NCI-H510A treated with DMSO at 0.1 percent for 48 hours (cell line): Measurements from ENCODE around the gene CPXM1.
"Not testable (repeated sequence)": the region's sequence is repeated elsewhere in the genome, so short reads cannot be mapped to it uniquely, and the experiment has no call there.

Source experiments
- DNase-seq: peaks from one replicate; lab custom pipeline; 2025; lab: John Stamatoyannopoulos, UW

Gene CPXM1

DNA sequence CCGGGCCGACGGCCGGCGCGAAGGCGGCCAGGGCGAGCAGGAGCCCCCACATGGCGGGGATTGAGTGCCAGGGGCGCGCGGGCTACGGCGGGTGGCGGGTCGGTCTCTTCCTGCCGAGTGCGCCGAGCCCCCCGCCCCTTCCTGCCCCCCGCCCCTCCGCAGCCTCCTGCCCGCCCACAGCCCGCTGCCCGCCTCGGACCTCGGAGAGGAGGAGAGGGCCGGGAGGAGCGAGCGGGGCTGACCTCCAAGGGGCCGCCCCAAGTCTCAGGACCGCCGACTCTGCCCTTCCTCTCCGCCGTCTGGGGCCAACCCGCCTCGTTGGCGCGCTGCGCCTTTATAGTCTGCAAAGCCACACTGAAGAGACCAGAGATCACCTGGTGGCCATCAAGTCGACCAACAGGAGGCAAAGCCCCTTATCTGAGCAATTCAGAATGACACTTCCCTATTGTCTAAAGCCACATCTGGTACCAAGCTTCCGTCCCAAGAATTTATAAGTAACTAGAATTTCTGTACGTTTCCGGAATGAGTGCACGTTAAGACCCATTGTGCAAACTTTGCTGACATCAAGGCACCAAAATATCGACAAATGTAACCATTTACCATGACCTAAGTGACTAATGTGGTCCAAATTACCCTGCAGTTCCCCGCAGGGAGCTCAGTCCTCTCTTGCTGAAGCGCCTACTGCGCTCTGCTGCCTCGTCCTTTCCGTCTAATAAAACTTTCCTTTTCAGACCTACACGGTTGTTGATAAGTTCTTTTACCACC is at the start of gene CPXM1:
Gene CPXM1 (minus strand): TSS at position 107 of the 765 bp plus-strand sequence. CDS start 55 bp downstream, at position 52.
- peak; percentile 58 for DNase-seq

- DNase-seq: no peak
These were observed 49.1 kb upstream of the CPXM1 start for GRCh38 chr20:2849529-2849928.

DNA sequence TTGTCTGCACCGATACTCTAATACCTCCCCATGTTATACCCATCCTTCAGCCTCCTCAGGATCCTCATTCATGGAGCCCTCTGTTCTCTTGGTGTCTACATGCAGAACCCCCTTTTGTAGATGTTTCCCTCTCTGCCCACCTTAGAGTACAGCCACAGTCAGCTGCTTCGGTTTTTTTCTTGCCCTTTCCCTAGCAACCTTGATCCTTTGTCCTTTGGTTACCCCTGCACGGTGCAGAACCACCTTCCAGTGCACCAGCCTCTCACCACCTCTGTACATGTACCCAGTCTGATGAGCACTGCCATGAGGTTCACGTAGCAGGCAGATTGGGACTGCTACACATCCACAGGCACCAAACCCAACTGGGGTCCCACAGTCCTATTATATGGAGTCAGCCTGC is 47.4 kb upstream of the CPXM1 start:
- no peak for DNase-seq

- no peak for DNase-seq
These were observed 46.3 kb upstream of the CPXM1 start for GRCh38 chr20:2846698-2847097.

GRCh38 chr20:2845607-2846006 is 45.2 kb upstream of the CPXM1 start:
- DNase-seq: no peak

GRCh38 chr20:2840967-2841531 is 40.6 kb upstream of the CPXM1 start:
- peak; percentile 26 for DNase-seq

- DNase-seq: peak; percentile 74
These were observed 39.9 kb upstream of the CPXM1 start, which contains the start of the genes PCED1A and VPS16 for GRCh38 chr20:2840138-2840966. TSS of gene PCED1A (minus strand) at chr20:2840655. CDS start at chr20:2839912, 743 bp downstream. TSS of gene VPS16 (plus strand) at chr20:2840745. CDS start at chr20:2840775, 30 bp downstream.

- DNase-seq: no peak
These were observed 39.3 kb upstream of the CPXM1 start for GRCh38 chr20:2839732-2840137.

DNA sequence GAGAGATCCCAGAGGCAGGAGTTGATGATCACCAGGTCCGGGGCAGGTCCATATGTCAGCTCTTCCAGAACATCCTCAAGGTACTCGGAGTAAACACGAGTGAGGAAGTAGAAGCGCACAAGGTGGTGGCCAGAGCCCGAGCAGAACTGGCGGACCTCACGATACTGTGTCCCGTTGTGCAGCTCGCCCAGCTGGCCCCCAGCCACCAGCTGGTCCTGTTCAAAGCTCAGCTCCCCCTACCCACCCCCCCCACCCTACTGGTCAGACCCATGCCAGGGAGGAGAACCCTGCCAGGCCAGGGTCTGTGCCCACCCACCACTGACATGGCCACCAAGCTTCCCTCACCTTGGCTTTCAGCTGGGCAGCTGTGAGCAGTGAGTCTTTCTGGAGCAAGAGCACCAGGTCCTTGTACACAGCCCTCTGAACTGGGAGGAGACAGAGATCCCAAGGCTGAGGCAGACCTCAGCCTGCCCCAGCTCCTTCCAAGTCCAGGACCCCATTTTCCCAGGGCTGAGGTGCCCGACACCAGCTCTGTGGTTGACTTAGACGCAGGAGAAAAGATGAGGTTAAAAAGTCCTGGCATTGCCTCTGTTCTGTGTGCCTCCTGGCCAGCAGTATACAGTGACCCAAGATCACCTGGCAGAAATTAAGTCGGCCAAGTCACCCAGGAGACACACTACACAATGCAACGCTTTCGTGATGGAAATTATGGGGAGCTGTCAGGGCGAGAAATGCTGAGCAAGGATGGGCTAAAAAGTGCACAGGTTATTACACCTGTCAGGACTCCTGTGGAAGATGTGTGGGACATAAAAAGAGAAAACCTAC is 38.6 kb upstream of the CPXM1 start:
- no peak for DNase-seq

DNA sequence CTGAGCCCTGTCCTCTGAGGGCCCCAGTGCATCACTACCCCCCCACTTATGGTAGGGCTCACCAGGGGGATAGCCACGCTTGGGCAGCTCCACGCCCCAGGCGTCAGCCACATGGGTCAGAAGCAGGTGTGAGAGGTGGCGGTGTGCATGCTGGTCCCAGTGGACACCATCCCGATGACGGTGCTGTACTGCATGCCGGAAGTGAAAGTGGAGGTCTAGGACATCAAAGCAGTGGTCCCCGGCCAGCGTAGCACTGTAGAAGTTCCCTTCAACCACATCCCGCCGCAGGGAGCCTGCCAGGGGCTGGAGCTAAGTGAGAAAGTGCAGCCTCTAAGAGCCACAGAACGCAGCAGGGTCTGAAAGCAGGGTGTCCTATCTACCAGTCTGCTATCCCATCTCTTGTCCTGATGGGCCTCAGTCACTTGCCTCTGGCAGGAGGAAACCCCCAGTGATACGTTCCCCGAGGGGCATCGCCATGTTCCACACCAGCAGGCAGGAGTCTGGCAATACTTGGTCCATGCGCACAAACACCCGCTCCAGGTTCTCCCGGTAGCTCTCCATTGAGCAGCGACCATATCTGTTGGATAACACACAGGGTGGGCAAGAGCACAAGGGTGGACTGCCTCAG is 37.9 kb upstream of the CPXM1 start:
- no peak for DNase-seq

DNA sequence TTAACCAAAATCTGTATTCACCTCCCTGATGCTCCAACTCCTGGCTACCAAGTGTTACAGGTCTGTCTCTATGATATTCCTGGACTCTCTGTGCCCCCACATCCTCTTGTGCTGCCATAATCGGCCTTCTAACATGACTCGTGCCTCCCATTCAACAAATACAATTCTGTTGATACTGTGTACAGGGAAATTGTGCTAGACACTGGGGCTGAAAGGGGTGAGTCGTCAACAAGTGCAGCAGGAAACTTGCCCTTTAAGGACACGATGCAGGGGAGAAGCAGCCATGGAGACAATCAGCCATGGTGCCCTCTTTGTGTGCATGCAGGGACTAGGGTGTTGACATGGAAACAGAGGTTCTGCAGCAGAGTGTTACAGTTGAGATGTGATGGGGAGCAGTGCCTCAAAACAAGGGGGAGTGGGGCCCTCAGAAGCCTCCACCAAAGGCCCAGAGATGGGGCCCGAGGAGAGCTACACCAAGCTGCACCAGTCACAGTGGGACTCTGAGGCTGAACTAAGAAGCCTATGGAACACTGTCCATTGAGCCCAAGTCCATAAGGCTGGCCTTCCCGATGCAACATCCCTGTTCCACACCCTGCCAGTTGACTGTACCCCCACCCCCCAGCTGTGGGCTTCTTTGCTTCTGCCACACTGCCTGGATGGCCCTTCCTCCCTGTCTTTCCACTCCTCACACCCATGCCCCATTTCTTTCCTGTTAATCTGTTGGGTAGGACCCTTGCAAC is 37.0 kb upstream of the CPXM1 start:
- no peak for DNase-seq

GRCh38 chr20:2836035-2836434 is 35.6 kb upstream of the CPXM1 start:
- DNase-seq: no peak

- DNase-seq: no peak
These were observed 34.9 kb upstream of the CPXM1 start for GRCh38 chr20:2835331-2835796.

DNA sequence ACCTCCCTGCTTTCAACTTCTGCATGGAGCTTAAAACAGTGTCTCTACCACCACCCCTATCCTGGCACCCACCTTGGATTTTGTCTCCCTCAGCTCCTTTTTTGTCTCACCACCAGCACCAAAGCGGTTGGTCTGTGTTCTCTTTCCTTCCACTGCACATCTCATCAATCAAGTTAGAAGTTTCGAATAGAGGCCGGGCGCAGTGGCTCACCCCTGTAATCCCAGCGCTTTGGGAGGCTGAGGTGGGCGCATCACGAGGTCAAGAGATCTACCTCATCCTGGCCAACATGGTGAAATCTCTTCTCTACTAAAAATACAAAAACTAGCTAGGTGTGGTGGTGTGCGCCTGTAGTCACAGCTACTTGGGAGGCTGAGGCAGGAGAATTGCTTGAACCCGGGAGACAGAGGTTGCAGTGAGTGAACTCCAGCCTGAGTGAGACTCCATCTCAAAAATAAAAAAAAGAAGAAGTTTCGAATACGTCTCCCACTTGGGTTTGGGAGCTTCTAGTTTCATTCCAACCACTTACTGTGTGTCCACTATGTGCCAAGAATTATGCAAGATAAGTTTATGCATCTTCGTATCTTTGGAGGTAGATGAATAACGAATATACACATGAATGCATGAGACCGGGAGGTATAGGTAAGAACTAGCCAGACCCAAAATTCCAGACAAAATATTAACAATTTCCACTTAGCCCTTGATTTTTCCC is 34.1 kb upstream of the CPXM1 start:
- DNase-seq: no peak

DNA sequence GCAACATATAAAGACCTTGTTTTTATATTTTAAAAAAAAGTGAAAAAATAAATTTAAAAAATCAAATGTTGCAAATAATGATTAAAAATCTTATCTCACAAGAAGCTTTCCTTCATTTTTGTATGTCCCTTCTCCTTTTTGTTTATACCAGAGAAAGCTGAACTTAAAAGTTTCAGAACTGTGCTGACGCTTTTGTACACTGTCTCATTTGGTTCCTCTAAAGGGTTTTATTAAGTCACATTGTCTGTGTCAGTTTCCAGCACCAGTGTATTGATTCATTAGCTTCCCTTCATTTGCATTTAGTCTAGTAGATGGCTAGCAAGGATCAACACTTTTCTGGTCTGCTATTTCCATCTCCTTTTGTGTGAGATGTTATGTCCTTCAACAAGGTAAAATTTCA is 33.3 kb upstream of the CPXM1 start:
- DNase-seq: no peak

- DNase-seq: not testable (repeated sequence)
These were observed 30.8 kb upstream of the CPXM1 start for GRCh38 chr20:2831206-2831605.

DNA sequence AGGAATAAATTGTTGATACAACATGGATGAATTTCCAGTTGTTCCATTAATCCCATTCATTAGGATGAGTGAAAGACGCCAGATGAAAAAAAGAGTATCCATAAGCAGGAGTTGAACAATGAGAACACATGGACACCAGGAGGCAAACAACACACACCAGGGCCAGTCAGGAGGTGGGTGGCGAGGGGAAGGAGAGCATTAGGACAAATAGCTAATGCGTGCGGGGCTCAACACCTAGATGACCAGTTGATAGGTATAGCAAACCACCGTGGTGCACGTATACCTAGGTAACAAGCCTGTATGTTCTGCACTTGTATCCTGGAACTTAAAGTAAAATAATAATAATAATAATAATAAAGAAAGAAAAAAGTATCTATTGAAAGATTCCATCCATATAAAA is 28.9 kb upstream of the CPXM1 start:
- no peak for DNase-seq

GRCh38 chr20:2826655-2827054 is 26.2 kb upstream of the CPXM1 start:
- no peak for DNase-seq

GRCh38 chr20:2825761-2826160 is 25.3 kb upstream of the CPXM1 start:
- no peak for DNase-seq

GRCh38 chr20:2822073-2822472 is 21.6 kb upstream of the CPXM1 start:
- no peak for DNase-seq
